Naive thymus-derived CD4-positive, alpha-beta T cell (primary cell): Measurements from ENCODE around the gene COX7B2. TPM values are rescaled to one million over a fixed set of nuclear protein-coding genes. Genes with fewer than 3 reads are reported as not detected.

Experiments
- ATAC-seq: fragments of 150-1000 bp; cut with Tn5 transposase; 2 replicates; pipeline ENCODE4 v1.10.0; 2021; ENCODE audit warnings: mild to moderate bottlenecking, moderate library complexity
- CTCF ChIA-PET: fragments of 350-600 bp; sonication (Branson Sonifier 250); formaldehyde crosslinking; loops from one replicate; lab custom pipeline; 2021; ENCODE audit warnings: antibody characterized with exemption; lab: Charles Lee
- POLR2A ChIA-PET: fragments of 350-600 bp; sonication (Branson Sonifier 250); formaldehyde crosslinking; loops from one replicate; lab custom pipeline; 2021; ENCODE audit warnings: antibody characterized with exemption, inconsistent platforms; lab: Charles Lee
- DNase-seq, 9 donors: peaks; one replicate each; pipeline versions ENCODE4 v3.0.0 to v3.0.0-alpha.2; 2020 to 2022; ENCODE audit warnings: mixed read lengths in 1 of 9
- H3K27ac ChIP-seq: one replicate; pipeline ENCODE4 v1.7.0; 2013; ENCODE audit warnings: mild to moderate bottlenecking, low read depth, low read length, moderate library complexity
- H3K27me3 ChIP-seq, 2 donors: one replicate each; pipeline ENCODE4 v1.7.0; 2013; ENCODE audit warnings: low read length in 2 of 2, mild to moderate bottlenecking in 2 of 2, moderate library complexity in 2 of 2; ENCODE audit not compliant: control insufficient read depth in 2 of 2, insufficient read depth in 2 of 2
- H3K36me3 ChIP-seq, 3 experiments: 1 replicate in 2 of 3; 2 replicates in 1 of 3; pipeline ENCODE4 v1.7.0; 2013; ENCODE audit warnings: low read length in 3 of 3, mild to moderate bottlenecking in 3 of 3, moderate library complexity in 1 of 3; ENCODE audit not compliant: insufficient read depth in 3 of 3, control insufficient read depth in 2 of 3
- H3K4me1 ChIP-seq, 2 donors: one replicate each; pipeline ENCODE4 v1.7.0; 2013; ENCODE audit warnings: low read length in 2 of 2, mild to moderate bottlenecking in 2 of 2, moderate library complexity in 1 of 2; ENCODE audit not compliant: control insufficient read depth in 2 of 2, insufficient read depth in 2 of 2
- H3K4me3 ChIP-seq: 2 replicates; pipeline ENCODE4 v1.7.0; 2013; ENCODE audit warnings: mild to moderate bottlenecking, low read length
- H3K9me3 ChIP-seq, 3 experiments: 1 replicate in 2 of 3; 2 replicates in 1 of 3; pipeline ENCODE4 v1.7.0; 2013; ENCODE audit warnings: low read length in 3 of 3; ENCODE audit not compliant: control insufficient read depth in 2 of 3
- H3K27ac Mint-ChIP-seq, 9 donors: one replicate each; pipeline ENCODE4 v1.8.0; 2020 to 2022; ENCODE audit warnings: mixed read lengths in 9 of 9, mild to moderate bottlenecking in 8 of 9, moderate library complexity in 5 of 9, inconsistent platforms in 2 of 9
- H3K27me3 Mint-ChIP-seq, 5 donors: one replicate each; pipeline ENCODE4 v1.8.0; 2021 to 2022; ENCODE audit warnings: mixed read lengths in 5 of 5, mild to moderate bottlenecking in 1 of 5
- H3K36me3 Mint-ChIP-seq, 5 donors: one replicate each; pipeline ENCODE4 v1.8.0; 2020 to 2022; ENCODE audit warnings: mixed read lengths in 5 of 5, mild to moderate bottlenecking in 3 of 5, inconsistent platforms in 1 of 5
- H3K4me1 Mint-ChIP-seq, 7 donors: one replicate each; pipeline ENCODE4 v1.8.0; 2020 to 2022; ENCODE audit warnings: mixed read lengths in 7 of 7, mild to moderate bottlenecking in 3 of 7, inconsistent platforms in 1 of 7
- H3K4me3 Mint-ChIP-seq, 10 donors: one replicate each; pipeline ENCODE4 v1.8.0; 2020 to 2022; ENCODE audit warnings: mild to moderate bottlenecking in 10 of 10, mixed read lengths in 10 of 10, moderate library complexity in 6 of 10, inconsistent platforms in 2 of 10
- H3K9me3 Mint-ChIP-seq, 11 donors: one replicate each; pipeline ENCODE4 v1.8.0; 2020 to 2022; ENCODE audit warnings: mixed read lengths in 11 of 11, mild to moderate bottlenecking in 4 of 11, inconsistent platforms in 1 of 11, moderate library complexity in 1 of 11
- intact Hi-C, 2 donors: fragments of 100-400 bp; cut with micrococcal nuclease; formaldehyde crosslinking; loops; one replicate each; pipeline ENCODE4 v1.15.1; 2023
- polyA plus RNA-seq, 2 donors: library from polyadenylated mRNA; unstranded; fragments of 300-500 nt; fragmentation: Illumina TruSeq; gene quantifications; one replicate each; pipeline ENCODE4 v1.2.3, GENCODE V29; 2021
- total RNA-seq, 6 experiments: library from RNA in 5 of 6; stranded (reverse) in 5 of 6; gene quantifications; 1 replicate in 5 of 6; 2 replicates in 1 of 6; pipeline ENCODE4 v1.2.3 and lab custom pipeline; 2021 to 2026

The COX7B2 gene
- total and polyA plus RNA-seq, 7 experiments from 2014 or later = not detected

GRCh38 chr4:46793036-46793435 is 116.0 kb downstream of the COX7B2 start:
- H3K27me3 Mint-ChIP-seq = no peaks in the 10 kb centered on the region
- no peak overlapping the region for H3K4me3 Mint-ChIP-seq

GRCh38 chr4:46781434-46782092 is 127.5 kb downstream of the COX7B2 start:
- H3K4me3 ChIP-seq = no peak overlapping the region
- Mint-ChIP-seq H3K4me1 (no peaks in the 10 kb centered on the region), H3K36me3 (peaks cover 0 to under 1% (median 0%) of the 10 kb centered on the region in 5 donors), H3K9me3 (peaks cover 0 to 4% (median 0%) of the 10 kb centered on the region in 11 donors), H3K27me3 (no peaks in the 10 kb centered on the region), H3K27ac (no peak overlapping the region), H3K4me3 (no peak overlapping the region)
- ATAC-seq = no peak
- H3K9me3 ChIP-seq = no peaks in the 10 kb centered on the region
- POLR2A ChIA-PET = no interaction called here
- CTCF ChIA-PET = no interaction called here
- H3K27me3 ChIP-seq = no peaks in the 10 kb centered on the region
- intact Hi-C loops = no loop called here
- H3K36me3 ChIP-seq = no peaks in the 10 kb centered on the region
- no peak overlapping the region for H3K27ac ChIP-seq
- H3K4me1 ChIP-seq = no peaks in the 10 kb centered on the region
- no peak for DNase-seq

More at GRCh38 chr4:46793036-46793435, 116.0 kb downstream of the COX7B2 start:
- Histone ChIP-seq H3K27ac (no peak overlapping the region), H3K36me3 (no peaks in the 10 kb centered on the region), H3K4me3 (no peak overlapping the region), H3K27me3 (no peaks in the 10 kb centered on the region), H3K9me3 (no peaks in the 10 kb centered on the region), H3K4me1 (no peaks in the 10 kb centered on the region)
- ChIA-PET CTCF (no interaction called here), POLR2A (no interaction called here)
- ATAC-seq = no peak
- no peak for DNase-seq
- no peaks in the 10 kb centered on the region for H3K4me1 Mint-ChIP-seq
- no peaks in the 10 kb centered on the region for H3K36me3 Mint-ChIP-seq
- intact Hi-C loops = no loop called here
- H3K27ac Mint-ChIP-seq = no peak overlapping the region
- H3K9me3 Mint-ChIP-seq = peaks cover 0 to 19% (median 7%) of the 10 kb centered on the region in 11 donors

- H3K9me3 ChIP-seq = no peaks in the 10 kb centered on the region
- ChIA-PET CTCF (no interaction called here), POLR2A (no interaction called here)
- no peaks in the 10 kb centered on the region for H3K36me3 ChIP-seq
- H3K4me3 ChIP-seq = no peak overlapping the region
- intact Hi-C loops = no loop called here
- ATAC-seq (no peak), DNase-seq (no peak)
- Mint-ChIP-seq H3K27ac (no peak overlapping the region), H3K4me1 (no peaks in the 10 kb centered on the region), H3K4me3 (no peak overlapping the region), H3K36me3 (no peaks in the 10 kb centered on the region), H3K9me3 (peaks cover 0 to 5% (median 0%) of the 10 kb centered on the region in 11 donors), H3K27me3 (no peaks in the 10 kb centered on the region)
- H3K4me1 ChIP-seq = no peaks in the 10 kb centered on the region
- no peak overlapping the region for H3K27ac ChIP-seq
- H3K27me3 ChIP-seq = no peaks in the 10 kb centered on the region
Measured at GRCh38 chr4:46765465-46765864, 143.6 kb downstream of the COX7B2 start.

- no peaks in the 10 kb centered on the region for H3K9me3 ChIP-seq
- ATAC-seq (no peak), DNase-seq (no peak)
- no peak overlapping the region for H3K4me3 Mint-ChIP-seq
- peaks cover 0 to 5% (median 0%) of the 10 kb centered on the region in 5 donors for H3K36me3 Mint-ChIP-seq
- no peak overlapping the region for H3K4me3 ChIP-seq
- H3K27ac ChIP-seq = no peak overlapping the region
- no peaks in the 10 kb centered on the region for H3K4me1 ChIP-seq
- H3K27ac Mint-ChIP-seq = no peak overlapping the region
- CTCF ChIA-PET = no interaction called here
- H3K4me1 Mint-ChIP-seq = no peaks in the 10 kb centered on the region
- H3K27me3 ChIP-seq = no peaks in the 10 kb centered on the region
- peaks cover 0 to 19% (median 8%) of the 10 kb centered on the region in 5 donors for H3K27me3 Mint-ChIP-seq
- intact Hi-C loops = no loop called here
- no peaks in the 10 kb centered on the region for H3K36me3 ChIP-seq
- POLR2A ChIA-PET = no interaction called here
- peaks cover 7 to 35% (median 19%) of the 10 kb centered on the region in 11 donors for H3K9me3 Mint-ChIP-seq
Measured at GRCh38 chr4:46730075-46730474, 179.0 kb downstream of the COX7B2 start.

- intact Hi-C loops = no loop called here
- no peak for ATAC-seq
- no peaks in the 10 kb centered on the region for H3K4me1 ChIP-seq
- DNase-seq = no peak
- H3K9me3 ChIP-seq = no peaks in the 10 kb centered on the region
- no peaks in the 10 kb centered on the region for H3K27me3 ChIP-seq
- Mint-ChIP-seq H3K4me3 (no peak overlapping the region), H3K27ac (no peak overlapping the region), H3K27me3 (peaks cover 0 to 8% (median 2%) of the 10 kb centered on the region in 5 donors), H3K4me1 (no peaks in the 10 kb centered on the region), H3K9me3 (peaks cover 0 to 19% (median 8%) of the 10 kb centered on the region in 11 donors), H3K36me3 (peaks cover 0 to 4% (median 0%) of the 10 kb centered on the region in 5 donors)
- CTCF ChIA-PET = no interaction called here
- H3K36me3 ChIP-seq = no peaks in the 10 kb centered on the region
- POLR2A ChIA-PET = no interaction called here
- no peak overlapping the region for H3K27ac ChIP-seq
- no peak overlapping the region for H3K4me3 ChIP-seq
Measured at GRCh38 chr4:46720055-46720454, 189.0 kb downstream of the COX7B2 start.

GRCh38 chr4:46717950-46718349 is 191.1 kb downstream of the COX7B2 start:
- no peak for DNase-seq
- no peak overlapping the region for H3K4me3 Mint-ChIP-seq
- no peaks in the 10 kb centered on the region for H3K4me1 Mint-ChIP-seq
- intact Hi-C loops = no loop called here
- Histone ChIP-seq H3K9me3 (no peaks in the 10 kb centered on the region), H3K27ac (no peak overlapping the region), H3K4me3 (no peak overlapping the region), H3K27me3 (no peaks in the 10 kb centered on the region), H3K36me3 (no peaks in the 10 kb centered on the region), H3K4me1 (no peaks in the 10 kb centered on the region)
- CTCF ChIA-PET = no interaction called here
- no peak for ATAC-seq
- H3K9me3 Mint-ChIP-seq = peaks cover 0 to 12% (median 3%) of the 10 kb centered on the region in 11 donors
- H3K27ac Mint-ChIP-seq = no peak overlapping the region
- no peaks in the 10 kb centered on the region for H3K36me3 Mint-ChIP-seq
- H3K27me3 Mint-ChIP-seq = peaks cover 0 to 2% (median 0%) of the 10 kb centered on the region in 5 donors
- POLR2A ChIA-PET = no interaction called here

GRCh38 chr4:46715468-46715867 is 193.6 kb downstream of the COX7B2 start:
- H3K4me1 Mint-ChIP-seq = no peaks in the 10 kb centered on the region
- Histone ChIP-seq H3K4me1 (no peaks in the 10 kb centered on the region), H3K27me3 (no peaks in the 10 kb centered on the region), H3K36me3 (no peaks in the 10 kb centered on the region), H3K4me3 (no peak overlapping the region), H3K27ac (no peak overlapping the region), H3K9me3 (no peaks in the 10 kb centered on the region)
- CTCF ChIA-PET = no interaction called here
- POLR2A ChIA-PET = no interaction called here
- peaks cover 0 to 2% (median 0%) of the 10 kb centered on the region in 5 donors for H3K27me3 Mint-ChIP-seq
- intact Hi-C loops = no loop called here
- H3K36me3 Mint-ChIP-seq = no peaks in the 10 kb centered on the region
- H3K27ac Mint-ChIP-seq = no peak overlapping the region
- no peak overlapping the region for H3K4me3 Mint-ChIP-seq
- ATAC-seq (no peak), DNase-seq (no peak)
- peaks cover 0 to 8% (median 1%) of the 10 kb centered on the region in 11 donors for H3K9me3 Mint-ChIP-seq
